Measurements from ENCODE around the gene ACACB. TPM values are rescaled to one million over a fixed set of nuclear protein-coding genes. Genes with fewer than 3 reads are reported as not detected.

The ACACB gene
- total and polyA plus RNA-seq, 2 donors = 2.0 to 9.5 TPM

DNA sequence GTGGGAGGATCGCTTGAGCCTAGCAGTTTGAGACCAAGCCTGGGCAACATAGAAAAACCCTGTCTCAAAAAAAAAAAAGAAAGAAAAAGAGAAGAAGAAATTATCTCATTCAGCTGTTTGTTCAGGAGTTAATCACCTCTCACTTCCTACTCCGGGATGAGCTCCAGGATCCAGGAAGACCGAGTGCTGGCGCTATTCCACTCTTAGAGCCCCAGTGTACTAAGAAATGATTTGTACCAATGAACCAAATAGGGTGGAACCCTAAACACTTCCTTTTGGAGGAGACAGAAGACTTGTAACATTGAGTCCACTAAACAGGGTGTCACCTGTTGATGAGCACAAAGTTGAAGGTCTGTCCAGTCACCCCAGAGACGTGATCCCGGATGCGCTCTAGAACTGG lies 26.7 kb upstream of the ACACB start:
- H3K4me3 ChIP-seq (ENCODE audit: low read length in 2 of 2) = no peak overlapping the region
- 97% methylated on average over 7 of the region's 7 CpGs for WGBS
- DNase-seq (ENCODE audit: low read depth in 6 of 9, low spot score in 9 of 9) = no peak
- peaks cover 10 to 21% of the 10 kb centered on the region in 2 donors for H3K4me1 ChIP-seq (ENCODE audit: control insufficient read depth in 2 of 2, insufficient read depth in 2 of 2, low read length in 2 of 2)
- peaks cover 0 to 3% of the 10 kb centered on the region in 2 donors for H3K9me3 ChIP-seq (ENCODE audit: control insufficient read depth in 2 of 2, insufficient read depth in 1 of 2, low read length in 1 of 2)
- H3K27me3 ChIP-seq (ENCODE audit: control insufficient read depth in 2 of 2, insufficient read depth in 1 of 2, low read length in 1 of 2) = no peaks in the 10 kb centered on the region
- H3K27ac ChIP-seq (ENCODE audit: low read depth in 1 of 2, low read length in 1 of 2) = no peak overlapping the region
- peaks cover 21 to 32% of the 10 kb centered on the region in 2 donors for H3K36me3 ChIP-seq (ENCODE audit: control insufficient read depth in 2 of 2, insufficient read depth in 2 of 2, low read length in 1 of 2)

DNA sequence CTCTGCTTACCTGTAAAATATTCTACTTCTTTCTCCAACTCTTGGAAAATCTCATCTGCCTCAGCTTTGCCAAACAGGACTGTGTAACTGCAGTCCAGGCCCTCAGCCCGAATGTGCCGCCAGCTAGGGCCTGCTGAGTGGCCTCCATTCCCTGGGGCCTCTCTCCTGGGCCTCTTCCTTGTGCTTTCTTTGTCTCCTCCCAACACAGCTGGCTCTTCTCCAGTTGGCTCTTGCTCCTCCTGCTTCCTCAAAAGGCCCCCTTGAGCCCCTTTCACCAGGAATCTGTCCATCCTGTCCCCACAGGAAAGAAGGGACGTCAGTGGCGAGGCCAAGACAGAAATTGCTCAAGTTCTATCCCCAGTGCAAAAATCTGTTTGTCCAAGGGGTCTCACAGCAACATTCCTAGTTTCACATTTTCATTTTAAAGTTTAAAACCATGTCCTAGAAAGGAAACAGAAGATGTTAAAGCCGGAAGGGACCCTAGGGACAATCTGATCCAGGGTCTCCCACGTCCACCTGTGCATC lies 23.8 kb upstream of the ACACB start:
- Histone ChIP-seq H3K9me3 (ENCODE audit: control insufficient read depth in 2 of 2, insufficient read depth in 1 of 2, low read length in 1 of 2) (peaks cover 0 to 3% of the 10 kb centered on the region in 2 donors), H3K4me1 (ENCODE audit: control insufficient read depth in 2 of 2, insufficient read depth in 2 of 2, low read length in 2 of 2) (peaks cover 14 to 26% of the 10 kb centered on the region in 2 donors), H3K27ac (ENCODE audit: low read depth in 1 of 2, low read length in 1 of 2) (no peak overlapping the region), H3K36me3 (ENCODE audit: control insufficient read depth in 2 of 2, insufficient read depth in 2 of 2, low read length in 1 of 2) (peaks cover 3 to 20% of the 10 kb centered on the region in 2 donors), H3K4me3 (ENCODE audit: low read length in 2 of 2) (peak overlapping the region; percentile 38 to 53), H3K27me3 (ENCODE audit: control insufficient read depth in 2 of 2, insufficient read depth in 1 of 2, low read length in 1 of 2) (no peaks in the 10 kb centered on the region)
- no peak for DNase-seq (ENCODE audit: low read depth in 6 of 9, low spot score in 9 of 9)
- WGBS = 57% methylated on average over 6 of the region's 6 CpGs

DNA sequence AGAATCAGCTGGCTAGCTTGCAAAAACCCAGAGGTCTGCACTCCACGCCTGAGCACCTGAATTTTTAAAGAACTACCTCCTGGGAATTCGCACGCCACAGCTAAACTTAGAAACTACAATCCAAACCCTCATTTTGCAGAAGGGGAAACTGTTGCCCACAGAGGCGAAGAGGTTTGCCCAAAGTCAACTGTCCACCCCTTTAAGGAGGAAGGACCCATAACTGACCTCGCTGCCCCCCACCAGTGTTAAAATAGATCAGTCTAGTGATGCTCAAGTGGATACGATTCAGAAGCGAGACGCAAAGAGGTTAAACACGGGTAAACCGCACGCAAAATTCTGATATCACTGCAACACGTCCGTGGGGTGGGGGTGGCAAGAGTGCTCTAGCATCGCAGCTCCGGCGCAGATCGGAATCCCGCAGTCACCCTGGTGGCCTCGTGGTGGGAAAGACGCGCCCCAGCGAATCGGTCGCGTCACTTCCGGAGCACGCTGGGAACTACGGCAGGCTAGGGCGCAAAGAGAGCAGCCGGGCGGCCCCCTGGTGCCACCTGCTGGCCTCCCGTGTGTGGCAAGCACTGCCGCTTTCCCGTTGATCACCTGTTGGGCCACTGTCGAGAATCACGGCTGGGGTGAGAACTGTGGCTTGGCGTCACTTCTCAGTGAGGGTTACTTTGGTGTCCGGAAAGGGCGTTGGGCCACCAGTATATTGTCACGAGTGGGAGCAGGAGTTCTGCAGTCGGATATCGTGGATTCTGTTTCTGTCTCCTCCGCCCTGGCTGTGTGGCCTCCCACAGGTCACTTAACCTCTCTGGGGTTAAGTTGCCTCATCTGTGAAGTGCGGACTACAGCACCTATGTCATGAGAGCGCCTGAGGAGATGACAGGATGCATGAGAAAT lies 23.1 kb upstream of the ACACB start, which contains the start of gene ALKBH2:
Gene ALKBH2 (minus strand): TSS at position 451 of the 897 bp plus-strand sequence. CDS start 686 bp downstream, outside the sequence.
- Histone ChIP-seq H3K27me3 (ENCODE audit: control insufficient read depth in 2 of 2, insufficient read depth in 1 of 2, low read length in 1 of 2) (no peaks in the 10 kb centered on the region), H3K4me3 (ENCODE audit: low read length in 2 of 2) (peak within 1 kb of the TSS; percentile 38 to 53), H3K9me3 (ENCODE audit: control insufficient read depth in 2 of 2, insufficient read depth in 1 of 2, low read length in 1 of 2) (peaks cover 0 to 3% of the 10 kb centered on the region in 2 donors), H3K4me1 (ENCODE audit: control insufficient read depth in 2 of 2, insufficient read depth in 2 of 2, low read length in 2 of 2) (peaks cover 17 to 30% of the 10 kb centered on the region in 2 donors), H3K36me3 (ENCODE audit: control insufficient read depth in 2 of 2, insufficient read depth in 2 of 2, low read length in 1 of 2) (peaks cover 3 to 17% of the 10 kb centered on the region in 2 donors), H3K27ac (ENCODE audit: low read depth in 1 of 2, low read length in 1 of 2) (peak within 1 kb of the TSS; percentile 3 to 47)
- WGBS = 6% methylated on average over 45 of the region's 45 CpGs
- peak; percentile 80 to 97 (median 90) for DNase-seq (ENCODE audit: low read depth in 6 of 9, low spot score in 9 of 9)

DNA sequence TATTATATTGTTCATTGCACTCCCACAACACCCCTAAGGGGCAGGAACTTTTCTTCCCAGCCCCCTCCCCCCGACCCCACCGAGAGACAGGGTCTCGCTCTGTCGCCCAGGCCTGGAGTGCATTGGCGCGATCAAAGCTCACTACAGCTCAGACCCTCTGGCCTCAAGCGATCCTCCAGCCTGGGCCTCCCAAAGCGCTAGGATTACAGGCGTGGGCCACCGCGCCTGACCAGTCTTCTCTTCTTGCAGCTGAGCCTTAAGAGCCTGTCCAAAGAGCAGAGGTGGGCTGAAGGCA lies 19.3 kb upstream of the ACACB start:
- Histone ChIP-seq H3K4me1 (ENCODE audit: control insufficient read depth in 2 of 2, insufficient read depth in 2 of 2, low read length in 2 of 2) (peaks cover 18 to 35% of the 10 kb centered on the region in 2 donors), H3K27me3 (ENCODE audit: control insufficient read depth in 2 of 2, insufficient read depth in 1 of 2, low read length in 1 of 2) (no peaks in the 10 kb centered on the region), H3K36me3 (ENCODE audit: control insufficient read depth in 2 of 2, insufficient read depth in 2 of 2, low read length in 1 of 2) (peaks cover 3 to 18% of the 10 kb centered on the region in 2 donors), H3K4me3 (ENCODE audit: low read length in 2 of 2) (peak overlapping the region; percentile 51 to 73), H3K9me3 (ENCODE audit: control insufficient read depth in 2 of 2, insufficient read depth in 1 of 2, low read length in 1 of 2) (peaks cover 0 to 3% of the 10 kb centered on the region in 2 donors), H3K27ac (ENCODE audit: low read depth in 1 of 2, low read length in 1 of 2) (no peak overlapping the region)
- WGBS = 49% methylated on average over 11 of the region's 11 CpGs
- no peak for DNase-seq (ENCODE audit: low read depth in 6 of 9, low spot score in 9 of 9)

DNA sequence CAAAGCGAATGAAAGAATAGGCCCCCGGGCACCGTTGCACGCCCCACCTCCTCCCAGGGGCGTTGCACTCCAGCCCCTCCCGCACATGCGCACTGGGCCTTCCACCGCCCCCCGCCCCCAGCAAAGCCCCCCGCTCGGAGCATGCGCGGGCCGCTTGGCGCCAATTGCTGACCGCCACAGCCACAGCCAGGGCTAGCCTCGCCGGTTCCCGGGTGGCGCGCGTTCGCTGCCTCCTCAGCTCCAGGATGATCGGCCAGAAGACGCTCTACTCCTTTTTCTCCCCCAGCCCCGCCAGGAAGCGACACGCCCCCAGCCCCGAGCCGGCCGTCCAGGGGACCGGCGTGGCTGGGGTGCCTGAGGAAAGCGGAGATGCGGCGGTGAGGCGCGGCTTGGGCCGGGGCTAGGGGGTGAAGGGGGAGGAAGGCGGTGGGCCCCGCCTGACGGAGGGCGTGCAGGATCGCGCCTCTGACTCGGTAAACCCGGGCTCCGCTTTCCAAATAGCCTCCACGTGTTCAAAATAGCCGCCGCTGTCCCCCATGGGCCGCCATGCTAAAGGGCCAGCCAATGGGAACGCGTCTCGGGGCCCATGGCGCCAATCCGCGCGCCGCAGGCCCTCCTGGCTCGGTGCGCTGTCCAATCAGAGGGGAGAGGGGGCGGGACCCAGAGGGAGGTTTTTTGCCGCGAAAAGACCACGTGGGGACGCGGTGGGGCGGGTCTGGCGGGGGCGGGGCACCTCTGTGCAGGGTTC lies 18.8 kb upstream of the ACACB start, which contains the start of gene UNG:
Gene UNG (plus strand): TSS at position 163 of the 748 bp plus-strand sequence. CDS start 83 bp downstream, at position 246.
- peak; percentile 76 to 97 (median 93) for DNase-seq (ENCODE audit: low read depth in 6 of 9, low spot score in 9 of 9)
- WGBS = under 1% methylated on average over 71 of the region's 71 CpGs
- Histone ChIP-seq H3K27me3 (ENCODE audit: control insufficient read depth in 2 of 2, insufficient read depth in 1 of 2, low read length in 1 of 2) (no peaks in the 10 kb centered on the region), H3K4me3 (ENCODE audit: low read length in 2 of 2) (peak within 1 kb of the TSS; percentile 67 to 73), H3K36me3 (ENCODE audit: control insufficient read depth in 2 of 2, insufficient read depth in 2 of 2, low read length in 1 of 2) (peaks cover 3 to 23% of the 10 kb centered on the region in 2 donors), H3K9me3 (ENCODE audit: control insufficient read depth in 2 of 2, insufficient read depth in 1 of 2, low read length in 1 of 2) (peaks cover 0 to 3% of the 10 kb centered on the region in 2 donors), H3K4me1 (ENCODE audit: control insufficient read depth in 2 of 2, insufficient read depth in 2 of 2, low read length in 2 of 2) (peaks cover 14 to 30% of the 10 kb centered on the region in 2 donors), H3K27ac (ENCODE audit: low read depth in 1 of 2, low read length in 1 of 2) (peak within 1 kb of the TSS; percentile 60 to 75)

DNA sequence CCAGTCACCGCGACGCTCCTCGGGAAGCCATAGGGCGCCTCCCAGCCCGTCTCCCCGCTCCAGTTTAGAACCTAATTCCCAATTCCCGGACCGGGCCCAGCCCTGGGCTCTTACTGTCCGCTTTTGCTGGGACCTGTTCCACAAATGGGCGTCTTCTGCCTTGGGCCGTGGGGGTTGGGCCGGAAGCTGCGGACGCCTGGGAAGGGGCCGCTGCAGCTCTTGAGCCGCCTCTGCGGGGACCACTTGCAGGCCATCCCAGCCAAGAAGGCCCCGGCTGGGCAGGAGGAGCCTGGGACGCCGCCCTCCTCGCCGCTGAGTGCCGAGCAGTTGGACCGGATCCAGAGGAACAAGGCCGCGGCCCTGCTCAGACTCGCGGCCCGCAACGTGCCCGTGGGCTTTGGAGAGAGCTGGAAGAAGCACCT lies 18.2 kb upstream of the ACACB start:
- H3K27me3 ChIP-seq (ENCODE audit: control insufficient read depth in 2 of 2, insufficient read depth in 1 of 2, low read length in 1 of 2) = no peaks in the 10 kb centered on the region
- peak overlapping the region; percentile 60 to 75 for H3K27ac ChIP-seq (ENCODE audit: low read depth in 1 of 2, low read length in 1 of 2)
- under 1% methylated on average over 32 of the region's 32 CpGs for WGBS
- DNase-seq (ENCODE audit: low read depth in 6 of 9, low spot score in 9 of 9) = peak in 1 of 9 donors; percentile 7
- H3K9me3 ChIP-seq (ENCODE audit: control insufficient read depth in 2 of 2, insufficient read depth in 1 of 2, low read length in 1 of 2) = peaks cover 0 to 1% of the 10 kb centered on the region in 2 donors
- peaks cover 11 to 24% of the 10 kb centered on the region in 2 donors for H3K4me1 ChIP-seq (ENCODE audit: control insufficient read depth in 2 of 2, insufficient read depth in 2 of 2, low read length in 2 of 2)
- peak overlapping the region; percentile 67 to 73 for H3K4me3 ChIP-seq (ENCODE audit: low read length in 2 of 2)
- H3K36me3 ChIP-seq (ENCODE audit: control insufficient read depth in 2 of 2, insufficient read depth in 2 of 2, low read length in 1 of 2) = peaks cover 6 to 27% of the 10 kb centered on the region in 2 donors

DNA sequence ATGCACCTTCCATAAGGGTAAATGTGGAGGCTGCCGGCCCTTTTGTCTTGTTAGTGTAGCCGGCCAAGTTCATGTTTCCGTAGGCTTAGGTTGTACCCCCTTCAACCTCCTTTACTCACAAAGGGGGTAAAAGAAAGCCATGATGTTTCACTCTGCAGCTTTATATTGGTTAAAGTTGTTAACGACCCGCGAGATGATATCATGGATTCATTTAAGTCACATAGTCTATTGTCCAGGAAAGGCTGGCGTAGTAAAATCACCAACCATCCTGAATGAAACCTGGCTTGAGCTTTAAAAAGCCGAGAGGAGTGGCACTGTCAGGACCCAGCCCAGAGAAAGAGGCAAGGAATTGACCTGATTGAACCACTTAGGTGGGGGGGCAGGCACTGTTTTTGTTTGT lies 17.7 kb upstream of the ACACB start:
- Histone ChIP-seq H3K27me3 (ENCODE audit: control insufficient read depth in 2 of 2, insufficient read depth in 1 of 2, low read length in 1 of 2) (no peaks in the 10 kb centered on the region), H3K9me3 (ENCODE audit: control insufficient read depth in 2 of 2, insufficient read depth in 1 of 2, low read length in 1 of 2) (no peaks in the 10 kb centered on the region), H3K4me1 (ENCODE audit: control insufficient read depth in 2 of 2, insufficient read depth in 2 of 2, low read length in 2 of 2) (peaks cover 11 to 19% of the 10 kb centered on the region in 2 donors), H3K27ac (ENCODE audit: low read depth in 1 of 2, low read length in 1 of 2) (peak overlapping the region; percentile 60 to 75), H3K36me3 (ENCODE audit: control insufficient read depth in 2 of 2, insufficient read depth in 2 of 2, low read length in 1 of 2) (peaks cover 10 to 32% of the 10 kb centered on the region in 2 donors), H3K4me3 (ENCODE audit: low read length in 2 of 2) (peak overlapping the region; percentile 67 to 73)
- 21% methylated on average over 8 of the region's 8 CpGs for WGBS
- DNase-seq (ENCODE audit: low read depth in 6 of 9, low spot score in 9 of 9) = no peak

DNA sequence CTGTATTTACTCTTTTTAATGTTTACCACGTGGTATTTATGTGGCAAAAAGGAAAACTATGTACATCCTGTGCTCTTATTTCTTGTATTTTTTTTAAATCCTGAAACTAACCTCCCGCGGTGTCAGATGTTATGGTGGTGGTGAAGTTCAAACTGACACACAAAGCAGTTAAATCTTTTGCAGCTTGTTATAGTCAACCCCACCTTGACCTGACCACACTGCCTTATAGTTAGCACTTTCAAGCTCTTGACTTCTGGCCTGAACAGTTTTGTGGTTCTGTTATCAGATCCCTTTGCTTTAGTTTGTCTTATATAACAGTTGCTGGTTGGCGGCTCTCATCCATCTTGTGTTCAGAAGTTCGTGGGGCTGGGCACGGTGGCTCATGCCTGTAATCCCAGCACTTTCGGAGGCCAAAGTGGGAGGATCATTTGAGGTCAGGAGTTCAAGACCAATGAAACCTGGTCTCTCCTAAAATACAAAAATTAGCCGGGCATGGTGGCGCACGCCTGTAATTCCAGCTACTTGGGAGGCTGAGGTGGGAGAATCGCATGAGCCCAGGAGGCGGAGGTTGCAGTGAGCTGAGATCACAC lies 16.9 kb upstream of the ACACB start:
- no peak overlapping the region for H3K27ac ChIP-seq (ENCODE audit: low read depth in 1 of 2, low read length in 1 of 2)
- H3K4me3 ChIP-seq (ENCODE audit: low read length in 2 of 2) = no peak overlapping the region
- peaks cover 11 to 17% of the 10 kb centered on the region in 2 donors for H3K4me1 ChIP-seq (ENCODE audit: control insufficient read depth in 2 of 2, insufficient read depth in 2 of 2, low read length in 2 of 2)
- DNase-seq (ENCODE audit: low read depth in 6 of 9, low spot score in 9 of 9) = no peak
- 80% methylated on average over 12 of the region's 12 CpGs for WGBS
- H3K36me3 ChIP-seq (ENCODE audit: control insufficient read depth in 2 of 2, insufficient read depth in 2 of 2, low read length in 1 of 2) = peaks cover 12 to 37% of the 10 kb centered on the region in 2 donors
- no peaks in the 10 kb centered on the region for H3K9me3 ChIP-seq (ENCODE audit: control insufficient read depth in 2 of 2, insufficient read depth in 1 of 2, low read length in 1 of 2)
- no peaks in the 10 kb centered on the region for H3K27me3 ChIP-seq (ENCODE audit: control insufficient read depth in 2 of 2, insufficient read depth in 1 of 2, low read length in 1 of 2)
